GM15510 (cell line): ENCODE measurements around the gene SYTL4.

Experiments used
- POLR2A ChIP-seq: IDR thresholded peaks from 3 replicates; pipeline ENCODE4 v1.6.1; 2011; ENCODE audit warnings: borderline replicate concordance; ENCODE audit not compliant: insufficient read length; ENCODE audit errors: extremely low read depth

SYTL4 gene

GRCh38 chrX:100636321-100636991 is 95.5 kb downstream of the SYTL4 start, which contains the start of gene TSPAN6:
Gene TSPAN6 (minus strand): TSS chrX:100636806. CDS start chrX:100636694, 112 bp downstream.
- no peak for TF ChIP-seq POLR2A

GRCh38 chrX:100635989-100636320 is 96.0 kb downstream of the SYTL4 start:
- TF ChIP-seq POLR2A: no peak

- no peak for TF ChIP-seq POLR2A
These were observed 96.9 kb downstream of the SYTL4 start for GRCh38 chrX:100635040-100635439.

- TF ChIP-seq POLR2A: no peak
These were observed 105.9 kb downstream of the SYTL4 start for GRCh38 chrX:100625985-100626491.
